Suprapubic skin (tissue), 3 donors: Measurements from ENCODE around the gene SUSD6.

Experiments
- CTCF ChIP-seq, 2 donors: fragments of 200-600 bp in 1 of 2; fragments of 450-650 bp in 1 of 2; sonication (generic) in 1 of 2; IDR thresholded peaks; one replicate each; pipeline ENCODE4 v1.5.1; 2016 to 2019; ENCODE audit warnings: antibody characterized with exemption in 2 of 2, mild to moderate bottlenecking in 1 of 2, moderate library complexity in 1 of 2
- POLR2AphosphoS5 ChIP-seq, 3 donors: sonication (generic); formaldehyde crosslinking; IDR thresholded peaks; one replicate each; pipeline ENCODE4 v1.6.1; 2017; ENCODE audit warnings: antibody characterized with exemption in 3 of 3

- TF ChIP-seq POLR2AphosphoS5 (IDR thresholded peaks at IDR 0.05) (no peak), CTCF (IDR thresholded peaks at IDR 0.05) (no peak)
These were observed 149.4 kb downstream of the SUSD6 start for GRCh38 chr14:69760810-69761209.
